T47D (cell line): ENCODE measurements around the gene VAMP3.

Source experiments
- DNase-seq, 2 experiments: peaks; one replicate each; pipeline versions ENCODE4 v3.0.0 to v3.0.0-alpha.2; 2011 to 2012; ENCODE audit warnings: low read depth in 1 of 2, low spot score in 1 of 2
- JUND ChIP-seq: IDR thresholded peaks from 2 replicates; pipeline ENCODE4 v1.6.1; 2012; ENCODE audit warnings: low read depth
- in situ Hi-C: cut with HindIII; loops from 2 replicates; pipeline ENCODE4 v1.10.0; 2016; ENCODE audit warnings: low sequenced_read_pairs, low pct_unique_long_range_greater_than_20kb

VAMP3 gene

DNA sequence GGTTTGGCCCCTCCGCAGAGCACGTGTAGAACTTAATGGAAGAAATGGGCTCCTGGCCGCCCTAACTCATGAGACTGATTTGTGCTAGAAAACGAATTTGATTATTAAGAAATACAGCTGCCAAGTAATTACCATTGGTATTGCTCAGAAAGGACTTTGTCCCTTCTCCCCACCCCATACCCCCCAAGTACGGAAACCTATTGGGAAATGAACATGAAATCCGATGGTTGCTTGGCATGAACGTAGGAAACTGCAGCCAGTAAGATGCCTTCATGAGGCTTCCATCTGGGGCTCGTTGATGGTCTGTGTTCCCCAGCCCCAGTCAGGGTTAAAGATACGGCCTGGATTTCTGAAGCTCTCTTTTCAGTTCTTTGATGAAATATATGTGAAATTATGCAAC lies 34.4 kb downstream of the VAMP3 start:
- no peak for TF ChIP-seq JUND
- in situ Hi-C loops: no loop called here
- no peak for DNase-seq

DNA sequence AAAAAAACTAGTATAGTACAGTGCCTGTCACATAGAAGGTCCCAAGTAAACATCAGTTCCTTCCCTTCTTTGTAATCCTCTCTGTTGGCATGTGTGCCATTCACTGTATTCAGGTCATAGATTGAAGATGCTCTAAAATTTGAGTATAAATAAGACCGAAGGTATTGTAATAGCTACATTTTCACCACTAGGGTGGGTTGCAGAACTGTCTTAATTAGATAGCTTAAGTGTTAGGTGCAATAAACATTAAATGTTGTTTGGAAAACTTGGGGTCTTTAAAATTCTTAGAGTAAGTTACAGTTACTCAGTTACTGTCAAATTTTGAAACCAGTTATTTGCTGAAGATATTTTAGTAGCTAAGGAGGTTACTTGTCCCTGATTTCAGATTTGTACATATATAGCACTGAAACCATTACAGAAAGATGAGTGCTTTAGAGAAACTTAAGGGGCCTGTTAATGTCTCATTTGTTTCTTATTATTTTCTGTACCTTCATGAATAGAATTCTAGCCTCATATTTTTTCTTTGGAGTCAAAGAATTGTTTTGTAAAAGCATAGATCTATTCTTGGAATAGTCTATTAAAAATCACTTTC lies 37.3 kb downstream of the VAMP3 start:
- peak in 1 of 2 experiments; percentile 37 for DNase-seq
- TF ChIP-seq JUND: no peak
- in situ Hi-C loops: no loop called here

DNA sequence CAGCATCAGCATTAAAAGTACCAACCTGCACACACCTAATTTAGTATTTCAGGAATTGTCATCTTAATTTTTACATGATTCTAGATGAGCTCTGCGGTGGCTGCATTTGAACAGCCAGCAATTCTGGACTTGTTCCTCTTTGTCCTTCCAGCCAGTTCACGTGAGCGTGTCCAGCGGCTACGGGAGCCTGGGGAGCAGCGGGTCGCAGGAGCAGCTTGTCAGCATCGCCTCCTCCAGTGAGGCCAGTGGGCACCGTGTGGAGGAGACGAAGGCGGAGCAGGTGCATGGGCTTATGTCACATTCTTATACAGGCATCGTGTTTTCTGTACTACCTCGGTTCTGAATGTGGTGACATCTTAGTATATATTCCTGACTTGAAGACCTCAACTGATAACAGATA lies 38.6 kb downstream of the VAMP3 start:
- in situ Hi-C loops: no loop called here
- DNase-seq: no peak
- TF ChIP-seq JUND: no peak

GRCh38 chr1:7810395-7810794 lies 39.3 kb downstream of the VAMP3 start:
- no peak for DNase-seq
- in situ Hi-C loops: no loop called here
- TF ChIP-seq JUND: no peak

DNA sequence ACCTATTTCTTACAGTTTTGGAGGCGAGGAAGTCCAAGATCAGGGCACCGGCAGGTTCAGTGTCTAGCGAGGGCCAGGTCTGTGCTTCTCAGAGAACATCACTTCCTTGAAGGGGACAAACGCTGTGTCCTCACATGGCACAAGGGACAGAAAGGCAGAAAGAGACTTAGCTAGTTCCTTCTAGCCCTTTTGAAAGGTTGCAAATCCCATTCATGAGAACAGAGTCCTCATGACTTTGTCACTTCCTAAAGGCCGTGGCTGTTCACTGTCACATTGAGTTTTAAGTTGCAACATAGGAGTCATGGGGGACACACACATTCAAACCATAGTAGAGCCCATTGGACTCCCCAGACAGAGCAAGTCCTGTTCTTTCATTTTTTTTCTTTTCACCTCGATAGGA lies 40.4 kb downstream of the VAMP3 start:
- DNase-seq: no peak
- in situ Hi-C loops: no loop called here
- TF ChIP-seq JUND: no peak

DNA sequence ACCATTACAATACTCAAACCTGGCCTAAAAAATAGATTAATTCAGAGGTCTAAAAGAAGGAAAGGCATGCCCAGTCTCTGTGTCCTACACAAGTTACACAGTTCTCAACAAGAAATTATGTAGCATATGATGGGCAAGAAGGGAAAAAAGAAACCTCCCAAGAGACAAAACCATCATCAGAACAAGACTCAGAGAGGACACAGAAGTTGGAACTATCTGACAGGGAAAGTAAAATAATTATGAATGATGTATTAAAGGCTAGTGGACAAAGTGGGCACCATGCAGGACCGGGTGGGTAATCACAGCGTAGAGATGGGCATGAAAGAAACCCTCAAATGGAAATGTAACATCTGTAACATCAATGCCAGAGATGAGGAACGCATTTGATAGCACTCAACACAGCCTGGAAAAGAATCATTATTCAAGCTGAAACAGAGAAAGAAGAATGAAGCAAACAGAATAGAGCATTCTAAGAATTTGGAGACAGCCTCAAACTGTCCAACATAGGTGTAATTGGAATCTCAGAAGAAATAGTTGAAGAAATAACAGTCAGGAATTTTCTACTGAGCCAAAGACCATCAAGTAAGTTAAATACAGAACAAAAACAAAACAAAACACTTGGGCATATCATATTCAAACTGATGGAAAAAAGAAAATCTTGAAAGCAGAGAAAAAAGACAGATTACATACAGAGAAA lies 42.7 kb downstream of the VAMP3 start:
- in situ Hi-C loops: no loop called here
- no peak for TF ChIP-seq JUND
- DNase-seq: no peak

DNA sequence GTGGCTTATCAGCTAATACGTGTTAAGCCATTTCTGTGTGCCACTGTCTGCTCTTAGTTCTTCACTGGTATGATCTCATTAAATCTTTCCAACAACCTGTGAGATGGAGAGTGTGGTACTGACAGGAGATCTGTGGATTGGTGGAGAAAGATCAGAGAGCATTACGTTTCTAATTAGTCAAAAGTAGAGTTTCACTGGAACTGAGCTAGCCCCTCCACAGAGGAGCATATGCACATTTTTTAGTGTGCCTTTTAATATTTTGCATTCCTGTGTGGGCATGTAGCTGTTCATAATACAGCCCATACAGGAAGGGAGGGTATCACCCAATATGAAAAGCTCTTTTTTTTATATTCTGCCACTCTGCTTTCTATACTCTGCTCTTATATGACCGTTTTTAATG lies 50.2 kb downstream of the VAMP3 start:
- TF ChIP-seq JUND: no peak
- in situ Hi-C loops: no loop called here

GRCh38 chr1:7824701-7825100 lies 53.6 kb downstream of the VAMP3 start:
- no peak for TF ChIP-seq JUND
- in situ Hi-C loops: no loop called here
- no peak for DNase-seq

More for the DNA sequence above, 50.2 kb downstream of the VAMP3 start:
- no peak for DNase-seq

DNA sequence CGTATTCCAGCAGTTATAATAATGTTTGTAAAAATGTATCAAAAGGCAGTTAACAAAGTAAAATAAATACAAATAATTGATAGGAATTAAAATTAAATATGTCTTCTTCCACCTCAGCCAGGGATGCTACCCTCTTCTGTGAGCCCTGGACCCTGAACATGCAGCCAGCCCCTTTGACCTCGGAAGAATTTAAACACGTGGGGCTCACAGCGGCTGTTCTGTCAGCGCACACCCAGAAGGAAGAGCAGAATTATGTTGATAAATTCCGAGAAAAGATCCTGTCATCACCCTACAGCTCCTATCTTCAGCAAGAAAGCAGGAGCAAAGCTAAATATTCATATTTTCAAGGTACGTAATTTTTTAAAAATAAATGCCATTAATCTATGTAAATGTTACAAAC lies 55.3 kb downstream of the VAMP3 start:
- in situ Hi-C loops: no loop called here
- DNase-seq: no peak
- no peak for TF ChIP-seq JUND

GRCh38 chr1:7827126-7827955 lies 56.2 kb downstream of the VAMP3 start:
- DNase-seq: no peak
- in situ Hi-C loops: no loop called here
- no peak for TF ChIP-seq JUND
